SU-DHL-6 (cell line): ENCODE data around the gene TLCD3A.
"Not testable (repeated sequence)": the region's sequence is repeated elsewhere in the genome, so short reads cannot be mapped to it uniquely, and the experiment has no call there.

ENCODE experiments used
- H2AFZ ChIP-seq: fragments of 200-600 bp; sonication (generic); 2 replicates; pipeline ENCODE4 v1.6.1; 2014; ENCODE audit warnings: low read depth, mild to moderate bottlenecking, moderate library complexity, mixed read lengths, antibody characterized with exemption, low read length; ENCODE audit not compliant: severe bottlenecking
- H3F3A ChIP-seq: fragments of 200-600 bp; shearing (Covaris generic); 2 replicates; pipeline ENCODE4 v1.6.0; 2016; ENCODE audit warnings: antibody characterized with exemption, mild to moderate bottlenecking; ENCODE audit not compliant: insufficient read depth
- H3K27ac ChIP-seq: fragments of 200-600 bp; sonication (generic); 2 replicates; pipeline ENCODE4 v1.5.1; 2016; ENCODE audit warnings: low read depth, mild to moderate bottlenecking, low read length, moderate library complexity, mixed read lengths
- H3K27me3 ChIP-seq: fragments of 200-600 bp; sonication (generic), shearing (Covaris generic); 2 replicates; pipeline ENCODE4 v1.6.0; 2014; ENCODE audit warnings: mild to moderate bottlenecking, low read length
- H3K36me3 ChIP-seq: fragments of 200-600 bp; sonication (generic); 2 replicates; pipeline ENCODE4 v1.6.1; 2014; ENCODE audit warnings: mild to moderate bottlenecking, low read length, mixed read lengths
- H3K4me2 ChIP-seq: fragments of 300-600, 200-600 bp; shearing (Covaris generic), sonication (generic); 2 replicates; pipeline ENCODE4 v1.6.0; 2014; ENCODE audit warnings: low read length, low read depth, mild to moderate bottlenecking; ENCODE audit not compliant: poor library complexity, severe bottlenecking
- H3K4me3 ChIP-seq: fragments of 200-600 bp; sonication (generic); 2 replicates; pipeline ENCODE4 v1.5.1; 2014; ENCODE audit warnings: antibody characterized with exemption, low read length, mild to moderate bottlenecking, mixed read lengths; ENCODE audit not compliant: insufficient read depth, poor library complexity, severe bottlenecking
- H3K79me2 ChIP-seq: fragments of 200-600 bp; sonication (generic); 2 replicates; pipeline ENCODE4 v1.6.1; 2014; ENCODE audit warnings: mild to moderate bottlenecking, low read length, moderate library complexity; ENCODE audit not compliant: insufficient read depth
- H3K9ac ChIP-seq: fragments of 200-600 bp; sonication (generic); 2 replicates; pipeline ENCODE4 v1.7.0; 2014; ENCODE audit warnings: mild to moderate bottlenecking, low read length
- H3K9me2 ChIP-seq: fragments of 200-600 bp; sonication (generic); replicated peaks from 2 replicates; pipeline ENCODE4 v1.6.1; 2014; ENCODE audit warnings: low read length; ENCODE audit not compliant: insufficient read depth
- H3K9me3 ChIP-seq: fragments of 200-600 bp; sonication (generic); 2 replicates; pipeline ENCODE4 v1.6.1; 2014; ENCODE audit warnings: low read length, mixed read lengths; ENCODE audit not compliant: insufficient read depth
- H4K20me1 ChIP-seq: fragments of 200-600 bp; sonication (generic); 2 replicates; pipeline ENCODE4 v1.6.1; 2014; ENCODE audit warnings: low read depth, mild to moderate bottlenecking, antibody characterized with exemption, low read length, moderate library complexity, mixed read lengths
- EZH2phosphoT487 ChIP-seq: fragments of 200-600 bp; sonication (generic), shearing (Covaris generic); conservative IDR thresholded peaks from 2 replicates; pipeline ENCODE4 v1.6.1; 2018; ENCODE audit warnings: mild to moderate bottlenecking, antibody characterized with exemption, low read length, moderate library complexity, mixed read lengths
- TF ChIP-seq, protein P1 (sequence below): fragments of 200-600 bp; sonication (generic); IDR thresholded peaks from one replicate; pipeline ENCODE4 v1.5.1; 2017; ENCODE audit warnings: antibody characterized with exemption, mild to moderate bottlenecking, low read length, moderate library complexity; ENCODE audit not compliant: insufficient read depth, poor library complexity, severe bottlenecking

TLCD3A gene

DNA sequence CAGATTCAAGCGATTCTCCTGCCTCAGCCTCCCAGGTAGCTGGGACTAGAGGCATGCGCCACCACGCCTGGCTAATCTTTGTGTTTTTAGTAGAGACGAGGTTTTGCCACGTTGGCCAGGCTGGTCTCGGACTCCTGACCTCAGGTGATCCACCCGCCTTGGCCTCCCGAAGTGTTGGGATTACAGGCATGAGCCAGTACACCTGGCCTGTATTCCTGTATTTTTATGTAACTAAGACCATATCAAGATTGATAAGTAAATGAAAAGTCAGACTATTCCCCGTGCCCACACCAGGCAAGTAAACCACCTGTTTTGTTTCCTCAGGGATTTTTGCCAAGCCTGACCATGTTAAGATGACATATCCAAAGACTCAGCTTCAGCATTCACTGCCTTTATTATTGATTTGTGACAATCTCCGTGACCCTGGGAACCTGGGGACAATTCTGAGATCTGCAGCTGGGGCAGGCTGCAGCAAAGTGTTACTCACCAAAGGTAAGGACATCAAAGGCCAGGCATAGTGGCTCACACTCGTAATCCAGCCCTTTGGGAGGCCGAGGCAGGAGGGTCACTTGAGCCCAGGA is 55.3 kb downstream of the TLCD3A start:
- H3K9ac ChIP-seq: no peak overlapping the region
- no peaks in the 10 kb centered on the region for H3K27me3 ChIP-seq
- no peaks in the 10 kb centered on the region for H4K20me1 ChIP-seq
- H3K9me2 ChIP-seq: no peaks in the 10 kb centered on the region
- TF ChIP-seq, protein P1, sequence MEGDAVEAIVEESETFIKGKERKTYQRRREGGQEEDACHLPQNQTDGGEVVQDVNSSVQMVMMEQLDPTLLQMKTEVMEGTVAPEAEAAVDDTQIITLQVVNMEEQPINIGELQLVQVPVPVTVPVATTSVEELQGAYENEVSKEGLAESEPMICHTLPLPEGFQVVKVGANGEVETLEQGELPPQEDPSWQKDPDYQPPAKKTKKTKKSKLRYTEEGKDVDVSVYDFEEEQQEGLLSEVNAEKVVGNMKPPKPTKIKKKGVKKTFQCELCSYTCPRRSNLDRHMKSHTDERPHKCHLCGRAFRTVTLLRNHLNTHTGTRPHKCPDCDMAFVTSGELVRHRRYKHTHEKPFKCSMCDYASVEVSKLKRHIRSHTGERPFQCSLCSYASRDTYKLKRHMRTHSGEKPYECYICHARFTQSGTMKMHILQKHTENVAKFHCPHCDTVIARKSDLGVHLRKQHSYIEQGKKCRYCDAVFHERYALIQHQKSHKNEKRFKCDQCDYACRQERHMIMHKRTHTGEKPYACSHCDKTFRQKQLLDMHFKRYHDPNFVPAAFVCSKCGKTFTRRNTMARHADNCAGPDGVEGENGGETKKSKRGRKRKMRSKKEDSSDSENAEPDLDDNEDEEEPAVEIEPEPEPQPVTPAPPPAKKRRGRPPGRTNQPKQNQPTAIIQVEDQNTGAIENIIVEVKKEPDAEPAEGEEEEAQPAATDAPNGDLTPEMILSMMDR: no peak
- TF ChIP-seq EZH2phosphoT487: no peak
- H3K9me3 ChIP-seq: no peaks in the 10 kb centered on the region
- H3K4me3 ChIP-seq: no peak overlapping the region
- H3K36me3 ChIP-seq: no peaks in the 10 kb centered on the region
- H3K4me2 ChIP-seq: no peak overlapping the region
- H2AFZ ChIP-seq: no peak overlapping the region
- no peaks in the 10 kb centered on the region for H3F3A ChIP-seq
- peaks cover 27% of the 10 kb centered on the region for H3K79me2 ChIP-seq
- no peak overlapping the region for H3K27ac ChIP-seq

DNA sequence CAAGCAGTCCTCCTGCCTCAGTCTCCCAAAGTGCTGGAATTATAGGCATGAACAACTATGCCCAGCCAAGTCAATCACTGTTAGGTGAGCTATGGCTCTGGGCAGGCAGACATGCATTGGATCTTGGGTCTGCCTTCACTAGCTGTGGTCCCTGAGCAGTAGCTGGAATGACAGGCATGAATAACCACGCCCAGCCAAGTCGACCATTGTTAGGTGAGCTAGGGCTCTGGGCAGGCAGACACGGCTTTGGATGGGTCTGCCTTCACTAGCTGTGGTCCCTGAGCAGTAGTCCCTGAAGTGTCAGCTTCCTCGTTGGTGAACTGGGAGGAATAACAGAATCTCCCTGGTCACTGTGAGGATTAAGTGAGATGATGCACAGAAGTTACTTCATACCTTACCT is 56.2 kb downstream of the TLCD3A start:
- no peaks in the 10 kb centered on the region for H3K9me3 ChIP-seq
- no peaks in the 10 kb centered on the region for H3F3A ChIP-seq
- no peak overlapping the region for H3K4me2 ChIP-seq
- no peaks in the 10 kb centered on the region for H3K27me3 ChIP-seq
- H2AFZ ChIP-seq: no peak overlapping the region
- H3K4me3 ChIP-seq: no peak overlapping the region
- no peak overlapping the region for H3K9ac ChIP-seq
- no peaks in the 10 kb centered on the region for H4K20me1 ChIP-seq
- H3K27ac ChIP-seq: no peak overlapping the region
- no peaks in the 10 kb centered on the region for H3K9me2 ChIP-seq
- TF ChIP-seq EZH2phosphoT487: no peak
- TF ChIP-seq, protein P1: no peak
- H3K36me3 ChIP-seq: no peaks in the 10 kb centered on the region
- H3K79me2 ChIP-seq: peaks cover 19% of the 10 kb centered on the region

DNA sequence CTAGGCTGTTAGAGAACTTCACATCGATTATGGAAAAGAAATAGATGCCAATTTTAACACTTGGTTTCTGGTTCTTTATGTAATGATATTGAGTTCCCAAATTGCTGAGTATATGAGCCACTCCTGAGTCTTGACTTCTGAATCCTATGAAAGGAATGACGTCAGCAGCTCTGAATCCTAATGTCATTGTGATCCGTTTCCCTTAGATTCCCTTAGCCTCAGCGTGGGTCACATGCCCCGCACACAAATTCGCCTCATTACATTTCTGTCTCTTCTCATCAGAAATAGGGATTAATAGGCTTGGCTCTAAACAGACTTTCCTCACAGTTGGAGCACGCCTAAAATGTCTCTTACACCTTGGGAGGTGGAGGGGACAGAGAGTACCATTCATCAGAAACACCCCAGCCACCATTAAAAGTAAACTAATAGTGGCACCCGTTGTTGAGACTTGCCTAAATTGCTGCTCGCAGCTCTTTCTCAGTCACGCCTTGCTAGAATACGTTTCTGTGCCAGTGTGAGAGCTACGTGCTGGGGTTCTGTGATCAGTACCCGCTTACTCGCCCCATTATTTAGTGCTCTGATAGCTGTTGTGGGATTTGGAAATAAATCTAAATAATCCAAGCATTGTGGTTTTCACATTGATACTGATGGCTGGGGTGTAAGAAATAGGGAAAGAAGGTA is 56.9 kb downstream of the TLCD3A start:
- Histone ChIP-seq H3K9me3 (no peaks in the 10 kb centered on the region), H3K9me2 (no peaks in the 10 kb centered on the region), H3K4me2 (no peak overlapping the region), H4K20me1 (no peaks in the 10 kb centered on the region), H3K9ac (no peak overlapping the region), H3K36me3 (no peaks in the 10 kb centered on the region), H3K79me2 (peaks cover 12% of the 10 kb centered on the region; the same call in 1 of the 2 replicates), H3K27me3 (no peaks in the 10 kb centered on the region), H2AFZ (no peak overlapping the region), H3F3A (no peaks in the 10 kb centered on the region), H3K27ac (no peak overlapping the region), H3K4me3 (no peak overlapping the region)
- TF ChIP-seq, protein P1: no peak
- no peak for TF ChIP-seq EZH2phosphoT487

DNA sequence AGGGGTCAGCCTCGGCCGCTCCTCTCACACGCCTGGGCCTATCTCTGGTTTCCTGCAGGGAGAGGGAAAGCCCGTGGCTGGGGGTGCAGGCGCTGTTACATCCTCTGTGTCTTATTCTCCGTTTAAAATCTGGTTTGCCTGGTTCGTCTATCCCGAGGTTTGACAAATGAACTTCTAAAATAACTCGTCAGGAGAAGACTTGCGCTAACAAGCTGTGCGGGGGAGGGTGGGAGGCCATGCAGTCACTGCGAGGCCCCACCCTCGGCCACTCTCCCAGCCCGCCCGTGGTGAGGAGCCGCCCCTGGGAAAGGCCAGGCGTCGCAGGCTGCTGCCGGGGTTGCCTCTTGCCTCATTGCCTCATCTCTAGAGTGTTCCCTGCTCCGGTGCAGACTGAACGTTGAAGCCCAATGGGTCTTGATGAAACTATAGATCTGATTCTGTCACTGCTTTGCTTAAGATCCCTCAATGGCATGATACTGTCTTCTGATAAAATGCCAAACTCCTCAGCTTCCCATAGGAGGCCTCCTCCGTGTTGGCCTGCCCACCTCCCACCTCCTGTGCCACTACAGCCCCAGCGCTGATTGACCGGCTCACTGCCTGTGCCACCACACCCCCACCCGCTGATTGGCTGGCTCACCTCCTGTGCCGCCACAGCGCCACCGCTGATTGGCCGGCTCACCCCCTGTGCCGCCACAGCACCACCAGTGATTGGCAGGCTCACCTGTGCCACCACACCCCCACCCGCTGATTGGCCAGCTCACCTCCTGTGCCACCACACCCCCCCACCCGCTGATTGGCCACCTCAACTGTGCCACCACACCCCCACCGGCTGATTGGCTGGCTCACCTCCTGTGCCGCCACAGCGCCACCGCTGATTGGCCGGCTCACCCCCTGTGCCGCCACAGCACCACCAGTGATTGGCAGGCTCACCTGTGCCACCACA is 57.8 kb downstream of the TLCD3A start:
- not testable (repeated sequence) for H3K36me3 ChIP-seq, H3K27me3 ChIP-seq, H3K9me3 ChIP-seq, H3K27ac ChIP-seq, H3K9ac ChIP-seq, H3F3A ChIP-seq, H2AFZ ChIP-seq, H3K9me2 ChIP-seq, H4K20me1 ChIP-seq, H3K79me2 ChIP-seq, H3K4me3 ChIP-seq, H3K4me2 ChIP-seq

DNA sequence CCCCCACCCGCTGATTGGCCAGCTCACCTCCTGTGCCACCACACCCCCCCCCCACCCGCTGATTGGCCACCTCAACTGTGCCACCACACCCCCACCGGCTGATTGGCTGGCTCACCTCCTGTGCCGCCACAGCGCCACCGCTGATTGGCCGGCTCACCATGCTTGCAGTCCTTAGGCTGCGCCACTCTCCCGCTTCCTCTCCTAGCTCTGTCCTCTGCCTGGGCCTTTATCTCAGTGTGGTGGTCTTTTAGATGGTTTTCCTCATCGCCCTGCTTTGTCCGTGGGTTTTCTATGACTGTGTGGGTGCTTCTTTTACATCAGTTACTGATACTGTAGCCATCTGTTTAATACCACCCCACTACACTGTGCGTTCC is 58.5 kb downstream of the TLCD3A start:
- H3K9me2 ChIP-seq, H3F3A ChIP-seq, H2AFZ ChIP-seq, H3K79me2 ChIP-seq, H3K4me3 ChIP-seq, H3K27ac ChIP-seq, H3K36me3 ChIP-seq, H3K4me2 ChIP-seq, H4K20me1 ChIP-seq, H3K9ac ChIP-seq, H3K9me3 ChIP-seq, H3K27me3 ChIP-seq: not testable (repeated sequence)
